Ishikawa (cell line): ENCODE results near the gene DMBX1.

Experiments used
- FOXM1 ChIP-seq: IDR thresholded peaks from 2 replicates; pipeline ENCODE4 v1.6.1; 2012; ENCODE audit warnings: low read depth, borderline replicate concordance
- MAX ChIP-seq: IDR thresholded peaks from 2 replicates; pipeline ENCODE4 v1.6.1; 2012

GRCh38 chr1:46453449-46453848 lies 36.2 kb upstream of the DMBX1 start:
- TF ChIP-seq MAX (no peak), FOXM1 (no peak)
